NCI-H146 treated with DMSO at 0.1 percent for 48 hours (cell line): Measurements from ENCODE around the gene CLMN.

ENCODE experiments used
- DNase-seq: peaks from one replicate; lab custom pipeline; 2025; ENCODE audit not compliant: unreplicated experiment; lab: John Stamatoyannopoulos, UW

CLMN gene

DNA sequence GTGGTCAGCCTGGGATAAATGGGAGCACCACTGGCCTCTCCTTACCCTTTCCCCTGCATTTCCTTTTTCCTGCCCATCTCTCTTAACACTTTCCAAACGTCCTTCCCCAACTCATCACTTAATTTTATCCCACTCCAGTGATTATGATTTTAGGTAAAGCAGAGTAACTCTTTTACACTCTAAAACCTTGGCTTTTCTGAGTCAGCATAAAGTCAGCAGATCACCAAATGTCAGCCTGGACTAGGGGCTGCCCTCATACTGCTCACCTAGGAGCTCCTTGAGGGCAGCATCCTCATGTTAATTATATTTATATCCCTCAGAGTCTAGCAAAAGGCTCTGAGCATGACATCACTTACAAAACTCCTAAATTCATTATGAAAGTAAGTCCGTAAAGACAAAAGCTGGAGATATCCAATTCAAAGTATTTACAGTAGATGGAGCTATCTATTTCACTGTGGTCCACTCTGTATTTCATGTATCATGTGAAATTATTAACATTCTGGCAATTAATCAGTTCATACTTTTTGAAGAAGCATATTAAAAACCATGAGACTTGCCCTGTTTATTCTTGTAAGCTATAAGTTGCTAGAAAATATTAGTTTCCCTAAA, 145.4 kb downstream of the CLMN start:
- DNase-seq: no peak

GRCh38 chr14:95173518-95173917, 146.2 kb downstream of the CLMN start:
- DNase-seq: no peak

DNA sequence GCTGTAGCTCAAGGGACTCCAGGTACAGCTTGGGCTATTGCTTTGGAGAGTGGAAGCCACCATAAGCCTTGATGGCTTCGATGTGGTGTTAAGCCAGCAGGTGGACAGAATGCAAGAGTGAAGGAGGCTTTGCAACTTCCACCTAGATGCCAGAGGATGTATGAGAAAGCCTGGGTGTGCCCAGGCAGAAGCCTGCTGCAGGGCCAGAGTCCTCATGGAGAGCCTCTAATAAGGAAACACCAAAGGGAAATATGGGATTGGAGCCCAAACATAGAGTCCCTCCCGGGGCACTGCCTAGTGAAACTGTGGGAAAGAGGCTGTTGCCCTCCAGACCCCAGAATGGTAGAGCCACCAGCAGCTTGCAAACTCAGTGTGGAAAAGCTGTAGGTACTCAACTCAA, 152.5 kb downstream of the CLMN start:
- DNase-seq: no peak

- no peak for DNase-seq
Measured at GRCh38 chr14:95165517-95165916, 154.2 kb downstream of the CLMN start.

GRCh38 chr14:95164506-95164905, 155.2 kb downstream of the CLMN start:
- DNase-seq: no peak

DNA sequence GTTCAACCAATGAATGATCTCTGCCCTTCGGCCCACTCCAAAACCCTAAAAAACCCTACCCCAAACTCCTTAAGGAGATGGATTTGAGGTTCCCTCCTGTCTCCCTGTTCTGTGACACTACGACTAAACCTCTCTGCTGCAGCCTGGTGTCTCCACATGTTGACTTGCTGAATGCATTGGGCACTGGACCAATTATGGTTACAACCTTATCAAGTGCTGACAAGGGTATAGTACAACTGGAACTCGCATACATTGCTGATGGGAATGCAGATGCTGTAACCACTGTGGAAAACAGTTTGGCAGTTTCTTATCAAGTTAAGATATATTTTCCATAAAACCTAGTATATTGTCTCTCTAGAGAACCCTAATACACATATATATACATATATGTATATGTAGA, 156.0 kb downstream of the CLMN start:
- no peak for DNase-seq

DNA sequence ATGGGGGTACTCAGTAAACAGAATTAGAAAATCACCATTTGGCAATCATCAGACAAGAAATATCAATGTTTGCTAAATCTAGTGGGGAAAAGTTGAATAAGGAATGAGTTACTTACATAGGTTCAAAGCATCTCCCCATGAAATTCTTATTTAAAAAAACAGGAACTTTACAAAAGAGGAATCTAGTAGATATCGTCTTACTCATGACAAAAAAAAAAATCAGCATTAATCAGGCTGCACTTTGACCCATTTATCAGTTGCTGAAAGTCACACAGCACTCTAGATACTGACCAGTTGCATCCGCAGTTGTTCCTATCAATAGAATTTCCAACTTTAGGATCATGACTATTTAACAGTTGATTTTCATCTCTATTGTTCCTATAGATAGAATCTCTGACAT, 156.6 kb downstream of the CLMN start:
- no peak for DNase-seq

- DNase-seq: no peak
Measured at GRCh38 chr14:95162641-95163040, 157.1 kb downstream of the CLMN start.

- DNase-seq: peak; percentile 65
Measured at GRCh38 chr14:95157327-95158189, 162.2 kb downstream of the CLMN start, which contains the start of gene DICER1. DICER1 (minus strand) TSS chr14:95157529; CDS start chr14:95133458, 24,071 bp downstream.

DNA sequence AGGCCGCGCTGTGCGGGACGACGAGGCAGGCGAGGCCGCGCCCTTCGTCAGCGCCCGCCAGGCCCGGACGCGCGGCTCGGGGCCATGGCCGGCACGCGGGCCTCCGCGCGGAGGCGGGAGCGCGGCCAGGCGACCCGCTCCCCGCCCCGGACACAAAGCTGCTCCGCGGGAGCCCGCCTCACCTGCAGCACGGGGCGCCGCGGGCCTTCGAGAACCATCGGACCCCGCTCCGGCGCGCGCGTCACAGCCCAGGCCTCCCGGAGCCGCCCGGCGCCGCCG, 162.7 kb downstream of the CLMN start:
- DNase-seq: no peak

DNA sequence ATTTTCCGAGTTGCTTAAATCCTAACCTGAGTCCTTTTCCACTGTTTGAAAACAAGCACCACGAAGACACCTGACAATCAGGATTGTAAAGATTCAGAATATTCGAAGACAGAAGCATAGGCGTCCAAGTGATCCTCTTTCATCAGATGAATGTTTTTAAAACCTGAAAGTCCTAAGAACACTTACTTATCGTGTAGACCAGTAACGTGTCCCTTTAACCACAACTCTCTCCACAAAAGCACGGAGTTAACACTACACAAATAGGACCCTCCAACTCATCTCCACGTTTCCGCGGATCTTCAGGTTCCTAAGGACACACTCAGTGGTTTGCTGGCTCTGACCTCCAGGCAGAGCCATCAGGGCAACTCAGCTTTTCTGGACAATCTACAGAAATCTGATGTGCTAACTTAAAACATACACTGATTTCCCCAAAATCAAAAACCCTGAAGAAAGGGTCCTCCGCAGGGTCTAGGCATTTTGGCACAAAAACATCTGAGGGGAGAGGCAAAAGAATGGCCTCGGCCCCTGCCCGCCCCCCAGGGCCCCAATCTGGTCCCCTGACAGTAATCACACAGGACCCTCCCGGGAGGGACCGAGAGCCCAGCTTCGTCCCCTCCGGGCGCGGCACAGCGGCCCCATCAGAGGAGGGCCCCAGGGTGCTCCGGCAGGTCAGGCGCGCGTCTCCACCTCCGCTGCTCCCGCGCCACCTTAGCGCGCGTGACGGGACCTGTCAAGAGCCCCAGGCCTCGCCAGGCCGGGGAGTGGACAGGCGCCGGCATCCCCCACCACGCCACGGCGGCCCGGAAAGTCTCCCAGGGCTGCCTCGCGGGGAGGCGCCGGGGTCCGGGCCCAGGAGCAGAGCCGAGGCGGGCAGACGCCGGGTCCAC, 163.3 kb downstream of the CLMN start:
- DNase-seq: no peak

- no peak for DNase-seq
Measured at GRCh38 chr14:95155045-95155444, 164.7 kb downstream of the CLMN start.

- no peak for DNase-seq
Measured at GRCh38 chr14:95153866-95154265, 165.8 kb downstream of the CLMN start.

- no peak for DNase-seq
Measured at GRCh38 chr14:95151561-95151960, 168.1 kb downstream of the CLMN start.

DNA sequence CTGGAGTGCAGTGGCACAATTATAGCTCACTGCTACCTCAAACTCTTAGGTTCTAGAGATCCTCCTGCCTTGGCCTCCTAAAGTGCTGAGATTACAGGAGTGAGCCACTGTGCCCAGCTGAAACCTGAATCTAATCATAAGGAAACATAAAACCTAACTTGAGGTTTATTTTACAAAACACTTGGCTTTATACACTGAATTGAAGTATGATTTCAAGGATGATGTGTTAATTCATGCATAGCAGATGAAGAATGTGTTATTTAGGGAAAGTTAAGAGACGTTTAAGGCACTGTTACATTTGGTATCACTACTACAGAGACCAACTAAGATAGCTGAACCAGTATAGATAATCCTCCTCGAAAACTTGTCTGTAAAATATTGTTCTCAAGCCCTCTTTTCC, 168.8 kb downstream of the CLMN start:
- no peak for DNase-seq

GRCh38 chr14:95149441-95149840, 170.3 kb downstream of the CLMN start:
- no peak for DNase-seq

GRCh38 chr14:95147597-95147996, 172.1 kb downstream of the CLMN start:
- DNase-seq: no peak

GRCh38 chr14:95146079-95146771, 173.5 kb downstream of the CLMN start:
- no peak for DNase-seq

GRCh38 chr14:95144849-95145248, 174.9 kb downstream of the CLMN start:
- no peak for DNase-seq

GRCh38 chr14:95143808-95144620, 175.7 kb downstream of the CLMN start:
- no peak for DNase-seq
